ENCODE measurements around the gene ACOT6.
"Not testable (repeated sequence)": the region's sequence is repeated elsewhere in the genome, so short reads cannot be mapped to it uniquely, and the experiment has no call there.

Gene ACOT6

GRCh38 chr14:73612339-73613045 lies at the start of gene ACOT6:
Gene ACOT6 (plus strand): TSS chr14:73612517. CDS start chr14:73612572, 55 bp downstream.
- peak; percentile 30 to 43 (median 42) for DNase-seq (ENCODE audit: low read depth in 3 of 3)

- not testable (repeated sequence) for DNase-seq (ENCODE audit: low read depth in 3 of 3)
Measured at GRCh38 chr14:73562696-73563095, 49.6 kb upstream of the ACOT6 start.

- DNase-seq (ENCODE audit: low read depth in 3 of 3) = not testable (repeated sequence)
Measured at GRCh38 chr14:73566431-73566830, 45.9 kb upstream of the ACOT6 start.

GRCh38 chr14:73566935-73567334 lies 45.4 kb upstream of the ACOT6 start:
- not testable (repeated sequence) for DNase-seq (ENCODE audit: low read depth in 3 of 3)

- no peak for DNase-seq (ENCODE audit: low read depth in 3 of 3)
Measured at GRCh38 chr14:73567358-73567757, 45.0 kb upstream of the ACOT6 start.

GRCh38 chr14:73567951-73568885 lies 44.1 kb upstream of the ACOT6 start:
- DNase-seq (ENCODE audit: low read depth in 3 of 3) = no peak

- not testable (repeated sequence) for DNase-seq (ENCODE audit: low read depth in 3 of 3)
Measured at GRCh38 chr14:73568886-73569184, 43.5 kb upstream of the ACOT6 start.

- peak; percentile 75 to 81 (median 81) for DNase-seq (ENCODE audit: low read depth in 3 of 3)
Measured at GRCh38 chr14:73569185-73569958, 42.9 kb upstream of the ACOT6 start, which contains the start of gene ACOT2. Gene ACOT2 (plus strand): TSS chr14:73569213. CDS start chr14:73569241, 28 bp downstream.

GRCh38 chr14:73570913-73571312 lies 41.4 kb upstream of the ACOT6 start:
- DNase-seq (ENCODE audit: low read depth in 3 of 3) = peak; percentile 39 to 53 (median 50)

- DNase-seq (ENCODE audit: low read depth in 3 of 3) = not testable (repeated sequence)
Measured at GRCh38 chr14:73573034-73573433, 39.3 kb upstream of the ACOT6 start.

GRCh38 chr14:73573740-73574139 lies 38.6 kb upstream of the ACOT6 start:
- DNase-seq (ENCODE audit: low read depth in 3 of 3) = not testable (repeated sequence)

GRCh38 chr14:73574251-73574650 lies 38.1 kb upstream of the ACOT6 start:
- not testable (repeated sequence) for DNase-seq (ENCODE audit: low read depth in 3 of 3)

- no peak for DNase-seq (ENCODE audit: low read depth in 3 of 3)
Measured at GRCh38 chr14:73576391-73576790, 35.9 kb upstream of the ACOT6 start.

- not testable (repeated sequence) for DNase-seq (ENCODE audit: low read depth in 3 of 3)
Measured at GRCh38 chr14:73577214-73577613, 35.1 kb upstream of the ACOT6 start.

- not testable (repeated sequence) for DNase-seq (ENCODE audit: low read depth in 3 of 3)
Measured at GRCh38 chr14:73582102-73582979, 30.0 kb upstream of the ACOT6 start.

GRCh38 chr14:73588695-73589094 lies 23.6 kb upstream of the ACOT6 start:
- no peak for DNase-seq (ENCODE audit: low read depth in 3 of 3)

GRCh38 chr14:73589116-73589515 lies 23.2 kb upstream of the ACOT6 start:
- no peak for DNase-seq (ENCODE audit: low read depth in 3 of 3)

- DNase-seq (ENCODE audit: low read depth in 3 of 3) = not testable (repeated sequence)
Measured at GRCh38 chr14:73590673-73591004, 21.7 kb upstream of the ACOT6 start.

GRCh38 chr14:73591690-73592449 lies 20.4 kb upstream of the ACOT6 start, which contains the start of gene ACOT4:
Gene ACOT4 (plus strand): TSS chr14:73591873. CDS start chr14:73591960, 87 bp downstream.
- peak; percentile 22 to 39 (median 38) for DNase-seq (ENCODE audit: low read depth in 3 of 3)

GRCh38 chr14:73594491-73594890 lies 17.8 kb upstream of the ACOT6 start:
- no peak for DNase-seq (ENCODE audit: low read depth in 3 of 3)

Data from stimulated activated CD4-positive, alpha-beta T cell treated with anti-CD3 and anti-CD28 coated beads, TNF-alpha, amount 100 ng/mL, for 4 hours (primary cell).